Muscle of back (tissue), 11 donors: ENCODE measurements around the gene ARSG. TPM values are rescaled to one million over a fixed set of nuclear protein-coding genes. Genes with fewer than 3 reads are reported as not detected.

Source experiments
- DNase-seq, 3 donors: peaks; one replicate each; pipeline versions ENCODE4 v3.0.0 to v3.0.0-alpha.2; 2013
- polyA plus RNA-seq, 10 donors: library from polyadenylated mRNA; unstranded; fragments of 120-200 nt; gene quantifications; one replicate each; pipeline ENCODE4 v1.2.1, GENCODE V29; 2013; ENCODE audit not compliant: insufficient read length in 10 of 10

ARSG gene
- polyA plus RNA-seq, 10 donors = 2.2 to 4.3 (median 3.1) TPM

GRCh38 chr17:68377771-68378267, 86.5 kb downstream of the ARSG start:
- DNase-seq = no peak

- peak; percentile 62 to 94 (median 87) for DNase-seq
These were observed 87.2 kb downstream of the ARSG start for GRCh38 chr17:68378268-68379176.

DNA sequence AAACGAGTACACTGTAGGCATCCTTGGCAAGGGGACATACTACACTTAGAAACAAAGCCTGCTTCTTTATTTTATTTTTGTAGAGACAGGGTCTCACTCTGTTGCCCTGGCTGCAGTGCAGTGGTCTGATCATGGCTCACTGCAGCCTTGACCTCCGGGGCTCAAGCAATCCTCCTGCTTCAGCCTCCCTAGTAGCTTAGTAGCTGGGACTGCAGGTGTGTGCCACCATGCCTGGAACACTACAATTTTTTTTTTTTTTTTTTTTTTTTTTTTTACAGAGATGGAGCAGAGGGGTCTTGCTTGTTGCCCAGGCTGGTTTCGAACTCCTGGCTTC, 87.8 kb downstream of the ARSG start:
- DNase-seq = no peak

- no peak for DNase-seq
These were observed 88.7 kb downstream of the ARSG start for GRCh38 chr17:68379692-68380677.

DNA sequence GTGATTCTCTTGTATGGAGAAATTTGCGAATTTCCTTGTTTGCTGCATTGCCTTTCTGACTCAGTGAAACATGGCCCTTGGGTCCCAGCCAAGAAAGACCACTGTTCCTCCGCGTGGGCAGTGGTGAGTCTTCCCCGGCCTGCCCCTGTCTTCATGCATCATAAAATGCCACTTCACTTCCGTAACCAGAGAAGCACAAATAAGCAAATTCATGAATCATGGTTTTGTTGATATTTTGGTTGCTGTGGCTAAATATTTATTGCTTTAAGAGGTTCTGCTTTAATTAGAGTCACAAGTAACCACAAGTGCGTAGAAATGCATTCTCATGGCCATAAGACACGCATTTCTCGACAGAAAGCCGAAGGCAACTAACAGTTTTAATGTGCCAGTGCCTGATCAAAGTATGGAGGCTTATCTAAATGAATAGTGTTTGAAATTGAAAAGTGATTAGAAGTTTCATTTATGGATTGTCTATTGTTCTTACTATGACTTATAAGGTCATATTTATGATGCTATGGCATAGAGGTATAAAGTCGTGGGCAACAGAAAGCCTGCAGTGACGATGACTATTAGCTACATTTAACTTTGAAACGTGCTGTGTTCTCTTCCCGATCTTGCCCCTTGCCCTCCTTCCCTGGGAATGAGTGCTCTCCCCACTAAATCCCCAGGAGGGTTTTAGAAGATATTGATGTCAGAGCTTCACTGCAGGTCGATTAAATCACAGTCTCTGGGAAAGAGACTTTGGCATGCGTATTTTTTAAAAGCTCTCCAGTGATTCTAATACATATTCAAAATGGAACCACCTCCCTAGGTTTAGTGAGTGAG, 90.0 kb downstream of the ARSG start:
- peak in 1 of 3 donors; percentile 31 for DNase-seq

GRCh38 chr17:68382582-68383085, 91.3 kb downstream of the ARSG start:
- no peak for DNase-seq

DNA sequence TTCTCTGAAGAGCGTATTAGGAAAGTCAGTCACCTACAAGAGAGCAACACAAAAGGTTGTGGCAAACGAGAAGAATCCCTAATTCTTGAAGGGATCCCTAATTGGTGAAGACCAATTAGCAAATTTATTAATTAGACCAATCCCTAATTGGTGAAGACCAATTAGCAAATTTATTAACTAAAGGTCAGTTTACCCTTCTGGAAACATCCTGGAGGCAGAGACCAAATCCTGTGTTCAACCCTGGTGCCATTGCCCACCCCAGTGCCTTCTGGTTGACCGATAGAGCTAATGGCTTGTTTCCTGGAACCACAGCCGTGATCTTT, 91.8 kb downstream of the ARSG start:
- DNase-seq = no peak

- DNase-seq = peak in 2 of 3 donors; percentile 28 to 34
These were observed 92.4 kb downstream of the ARSG start for GRCh38 chr17:68383443-68384321.

- no peak for DNase-seq
These were observed 93.2 kb downstream of the ARSG start for GRCh38 chr17:68384471-68384870.

DNA sequence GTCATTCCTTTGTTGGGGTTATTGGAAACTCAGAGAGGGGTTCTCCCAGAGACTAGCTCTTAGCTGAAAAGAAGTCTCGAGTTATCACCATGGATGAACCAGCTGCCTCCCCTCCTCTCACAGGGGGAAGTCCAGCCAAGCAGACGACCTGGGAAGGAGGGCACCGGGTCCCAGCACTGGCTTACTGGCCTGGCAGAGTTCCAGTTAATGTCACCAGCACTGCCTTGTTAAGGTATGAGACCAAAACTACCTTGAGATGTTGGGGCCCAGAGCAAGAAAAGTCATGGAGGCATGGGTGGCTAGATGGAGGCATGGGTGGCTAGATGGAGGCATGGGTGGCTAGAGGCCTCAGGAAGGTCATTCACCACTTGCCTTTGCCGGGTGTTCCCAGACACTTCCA, 93.6 kb downstream of the ARSG start:
- no peak for DNase-seq

DNA sequence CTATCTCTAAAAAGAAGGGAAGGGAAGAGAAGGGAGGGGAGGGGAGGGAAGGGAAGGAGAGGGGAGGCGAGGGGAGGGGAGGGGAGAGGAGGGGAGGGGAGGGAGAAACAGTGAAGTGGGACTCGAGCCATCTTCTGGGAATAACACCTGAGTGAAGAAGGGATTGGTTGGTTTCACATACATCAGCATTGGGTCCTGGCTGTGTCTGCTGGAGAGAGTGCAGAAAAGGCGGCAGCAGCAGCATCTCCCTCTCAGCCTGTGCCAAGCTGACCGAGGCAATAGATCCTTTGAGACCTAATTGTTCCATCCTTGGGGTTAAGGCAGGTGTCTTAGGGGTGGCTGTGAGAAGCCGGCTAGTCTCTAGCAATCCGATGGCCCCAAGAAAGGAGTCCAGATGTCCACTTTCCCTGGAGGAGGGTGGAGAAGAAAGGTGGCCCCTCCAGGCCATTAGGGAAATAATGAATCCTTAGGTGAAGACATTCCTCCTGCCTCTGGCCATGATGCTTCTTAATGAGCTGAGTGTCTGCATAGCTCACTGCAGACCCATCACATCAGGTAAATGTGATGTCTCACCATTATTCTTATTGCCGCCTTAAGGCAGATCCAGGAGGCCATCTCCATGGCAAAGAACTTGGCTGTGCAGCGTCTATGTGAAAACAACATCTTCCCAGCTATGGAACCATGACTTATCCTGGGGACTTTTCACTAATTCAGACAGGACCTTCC, 94.4 kb downstream of the ARSG start:
- DNase-seq = no peak

GRCh38 chr17:68387435-68388218, 96.3 kb downstream of the ARSG start:
- no peak for DNase-seq

- no peak for DNase-seq
These were observed 97.7 kb downstream of the ARSG start for GRCh38 chr17:68389041-68389440.

- DNase-seq = no peak
These were observed 99.7 kb downstream of the ARSG start for GRCh38 chr17:68390888-68391545.

DNA sequence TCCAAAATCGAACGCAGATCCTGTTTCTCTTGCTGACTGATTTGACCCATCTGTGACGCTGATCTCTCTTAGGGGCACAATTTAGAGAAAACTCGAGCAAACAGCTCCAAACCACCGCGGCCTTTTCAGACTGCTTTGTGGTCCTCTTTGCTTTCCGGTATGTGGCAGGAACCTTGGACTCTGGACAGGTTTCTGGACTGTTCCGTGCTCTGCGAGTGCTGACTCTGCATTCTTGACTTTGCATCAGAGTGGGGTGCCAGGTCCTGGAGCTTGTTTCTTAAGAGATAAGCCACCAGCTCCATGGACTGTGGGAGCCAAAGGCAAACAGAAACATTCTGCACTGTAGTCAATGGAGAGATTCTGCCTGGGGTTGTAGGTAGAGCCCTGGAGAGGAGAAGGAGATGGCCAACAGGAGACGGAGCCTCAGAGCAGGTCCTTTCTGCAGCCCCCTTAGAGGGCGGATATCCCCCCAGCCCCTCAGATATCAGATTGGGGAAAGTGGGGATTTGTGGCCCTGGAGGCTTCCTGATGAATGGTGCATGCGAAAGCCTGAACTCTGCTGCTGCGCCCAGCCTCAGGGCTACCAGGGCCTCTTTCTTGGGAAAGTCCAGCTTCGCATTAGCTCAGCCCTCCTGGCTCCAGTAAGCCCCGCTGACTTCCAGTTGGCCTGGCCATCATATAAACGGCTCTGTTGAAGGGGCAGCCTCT, 100.4 kb downstream of the ARSG start:
- no peak for DNase-seq

DNA sequence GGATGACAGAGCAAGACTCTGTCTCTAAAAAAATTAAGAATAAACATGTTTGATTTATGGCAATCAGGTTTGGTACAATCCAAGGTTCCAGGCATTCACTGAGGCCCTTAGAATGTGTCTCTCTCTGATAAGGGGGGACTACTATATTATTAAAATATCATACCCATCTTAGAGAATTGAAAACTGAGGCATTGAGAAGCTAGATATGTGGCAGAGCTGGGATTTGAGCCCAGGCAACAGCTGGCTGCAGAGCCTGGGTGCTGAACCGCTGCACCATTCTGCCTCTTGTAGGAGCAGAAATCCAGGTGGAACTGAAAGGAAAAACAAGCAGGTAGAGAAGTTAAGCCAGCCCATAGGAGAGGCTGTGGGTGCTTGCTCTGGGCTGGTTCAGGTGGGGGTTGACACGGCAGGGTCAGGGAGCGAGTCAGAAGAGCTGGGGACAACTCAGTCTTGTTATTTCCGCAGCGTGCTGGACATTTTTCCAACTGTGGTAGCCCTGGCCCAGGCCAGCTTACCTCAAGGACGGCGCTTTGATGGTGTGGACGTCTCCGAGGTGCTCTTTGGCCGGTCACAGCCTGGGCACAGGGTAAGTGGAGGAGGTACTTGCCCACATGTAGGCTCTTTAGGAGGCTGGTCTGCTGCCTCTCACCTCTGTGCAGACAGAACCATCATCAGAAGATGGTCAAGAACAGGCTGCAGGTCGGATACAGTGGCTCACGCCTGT, 103.5 kb downstream of the ARSG start:
- no peak for DNase-seq
